ENCODE data around the gene ZMIZ1. TPM values are rescaled to one million over a fixed set of nuclear protein-coding genes. Genes with fewer than 3 reads are reported as not detected.

ZMIZ1 gene
- total RNA-seq, 6 donors from 2014 or later = 51.0 to 99.2 (median 91.8) TPM

DNA sequence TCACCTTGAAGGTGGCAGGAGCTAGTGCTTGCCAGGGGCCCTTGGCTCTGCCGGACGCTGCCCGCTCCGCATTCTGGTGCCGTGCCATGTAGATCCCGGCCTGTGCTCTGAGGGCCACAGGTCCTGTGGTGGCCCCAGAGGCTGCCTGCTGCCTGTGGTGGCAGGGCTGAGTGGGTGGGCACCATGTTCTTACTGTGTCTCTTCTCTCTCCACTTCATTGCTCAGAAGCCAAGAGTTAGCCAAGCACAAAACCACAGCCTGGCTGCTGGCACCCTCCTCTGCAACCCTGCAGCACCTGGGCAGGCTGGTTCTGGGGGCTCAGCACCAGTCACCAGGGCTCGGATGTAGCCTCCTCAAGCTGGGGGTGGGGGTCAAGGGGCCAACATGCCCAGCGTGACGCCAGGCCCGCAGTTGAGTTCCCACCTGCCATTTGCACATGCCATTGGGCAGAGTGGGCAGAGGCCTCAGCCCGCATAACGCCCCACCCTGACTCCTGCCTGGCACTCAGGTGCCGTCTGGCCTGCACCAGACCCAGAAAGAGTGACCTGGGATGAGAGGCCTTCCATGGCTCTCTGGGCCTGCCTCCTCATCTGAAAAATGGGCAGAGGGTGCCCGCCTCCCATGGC, 16.3 kb downstream of the ZMIZ1 start:
- DNase-seq = no peak
- TF ChIP-seq POLR2A (IDR thresholded peaks at IDR 0.05) = no peak
- TF ChIP-seq POLR2AphosphoS5 (IDR thresholded peaks at IDR 0.05) = no peak
- no peak for TF ChIP-seq EP300 (IDR thresholded peaks at IDR 0.05)
- TF ChIP-seq, protein P1, sequence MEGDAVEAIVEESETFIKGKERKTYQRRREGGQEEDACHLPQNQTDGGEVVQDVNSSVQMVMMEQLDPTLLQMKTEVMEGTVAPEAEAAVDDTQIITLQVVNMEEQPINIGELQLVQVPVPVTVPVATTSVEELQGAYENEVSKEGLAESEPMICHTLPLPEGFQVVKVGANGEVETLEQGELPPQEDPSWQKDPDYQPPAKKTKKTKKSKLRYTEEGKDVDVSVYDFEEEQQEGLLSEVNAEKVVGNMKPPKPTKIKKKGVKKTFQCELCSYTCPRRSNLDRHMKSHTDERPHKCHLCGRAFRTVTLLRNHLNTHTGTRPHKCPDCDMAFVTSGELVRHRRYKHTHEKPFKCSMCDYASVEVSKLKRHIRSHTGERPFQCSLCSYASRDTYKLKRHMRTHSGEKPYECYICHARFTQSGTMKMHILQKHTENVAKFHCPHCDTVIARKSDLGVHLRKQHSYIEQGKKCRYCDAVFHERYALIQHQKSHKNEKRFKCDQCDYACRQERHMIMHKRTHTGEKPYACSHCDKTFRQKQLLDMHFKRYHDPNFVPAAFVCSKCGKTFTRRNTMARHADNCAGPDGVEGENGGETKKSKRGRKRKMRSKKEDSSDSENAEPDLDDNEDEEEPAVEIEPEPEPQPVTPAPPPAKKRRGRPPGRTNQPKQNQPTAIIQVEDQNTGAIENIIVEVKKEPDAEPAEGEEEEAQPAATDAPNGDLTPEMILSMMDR (IDR thresholded peaks at IDR 0.05) = no peak
- no peaks in the 10 kb centered on the region for H3K9me3 ChIP-seq
- peaks cover 95 to 100% (median 99%) of the 10 kb centered on the region in 4 donors for H3K4me1 ChIP-seq
- no peaks in the 10 kb centered on the region for H3K27me3 ChIP-seq
- no peak for ATAC-seq (ENCODE audit: low FRiP score in 2 of 2)
- peak overlapping the region; percentile 76 to 89 (median 84) for H3K27ac ChIP-seq
- no peaks in the 10 kb centered on the region for H3K36me3 ChIP-seq
- WGBS, 2 donors = 72 to 79% methylated on average over 6 to 7 of the region's 14 CpGs
- no peak overlapping the region for H3K4me3 ChIP-seq

DNA sequence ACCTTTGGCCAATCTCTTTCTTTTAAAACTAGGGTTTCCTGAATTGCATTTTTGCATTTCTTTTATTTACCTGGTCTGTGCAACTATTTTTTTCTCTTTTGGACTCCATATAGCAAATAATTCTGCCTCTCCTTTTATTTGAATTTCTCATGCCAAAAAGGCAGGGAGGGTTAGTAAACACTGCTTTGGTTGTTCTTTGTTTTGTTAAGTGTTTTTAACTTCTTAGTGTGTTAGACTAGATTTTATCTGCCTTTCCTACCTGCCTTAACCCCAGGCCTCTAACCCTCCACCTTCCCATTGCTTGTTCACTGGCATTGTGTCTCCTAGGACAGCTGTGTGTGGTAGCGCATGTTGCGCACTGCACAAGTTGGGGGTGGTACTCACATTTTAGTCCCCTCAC, 18.1 kb downstream of the ZMIZ1 start:
- WGBS, 2 donors = 82 to 85% methylated on average over 2 of the region's 2 CpGs
- Histone ChIP-seq H3K27me3 (no peaks in the 10 kb centered on the region), H3K36me3 (no peaks in the 10 kb centered on the region), H3K4me3 (no peak overlapping the region), H3K27ac (peak overlapping the region; percentile 42 to 89 (median 72)), H3K4me1 (peaks cover 93 to 100% (median 98%) of the 10 kb centered on the region in 4 donors), H3K9me3 (no peaks in the 10 kb centered on the region)
- DNase-seq (no peak), ATAC-seq (ENCODE audit: low FRiP score in 2 of 2) (no peak)
- TF ChIP-seq POLR2A (IDR thresholded peaks at IDR 0.05) = no peak
- TF ChIP-seq EP300 (IDR thresholded peaks at IDR 0.05) = no peak
- TF ChIP-seq, protein P1 (IDR thresholded peaks at IDR 0.05) = no peak
- no peak for TF ChIP-seq POLR2AphosphoS5 (IDR thresholded peaks at IDR 0.05)

DNA sequence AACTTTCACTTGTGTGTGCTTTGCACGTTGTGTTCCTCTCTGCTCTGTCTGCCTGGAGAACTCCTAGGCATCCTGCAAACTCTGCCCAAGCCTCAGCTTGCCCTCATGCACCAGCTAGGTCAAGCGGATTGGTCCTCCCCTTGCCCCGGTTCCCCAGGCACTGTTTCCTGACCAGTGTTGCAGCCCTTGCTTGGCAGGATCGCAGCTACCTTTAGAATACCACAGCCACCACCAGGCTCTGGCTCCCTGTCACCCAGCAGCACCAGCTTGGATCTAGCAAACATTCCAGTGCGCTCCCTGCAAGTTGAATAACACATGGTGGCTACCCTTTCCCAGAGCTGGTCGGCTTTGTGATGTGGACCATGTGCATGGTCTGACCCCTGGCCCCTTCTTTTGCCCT, 19.0 kb downstream of the ZMIZ1 start:
- Histone ChIP-seq H3K27ac (peak overlapping the region; percentile 42 to 89 (median 72)), H3K9me3 (no peaks in the 10 kb centered on the region), H3K27me3 (no peaks in the 10 kb centered on the region), H3K36me3 (no peaks in the 10 kb centered on the region), H3K4me1 (peaks cover 93 to 99% (median 97%) of the 10 kb centered on the region in 4 donors), H3K4me3 (no peak overlapping the region)
- no peak for ATAC-seq (ENCODE audit: low FRiP score in 2 of 2)
- TF ChIP-seq EP300 (IDR thresholded peaks at IDR 0.05) (no peak), POLR2A (IDR thresholded peaks at IDR 0.05) (no peak), POLR2AphosphoS5 (IDR thresholded peaks at IDR 0.05) (no peak)
- TF ChIP-seq, protein P1 (IDR thresholded peaks at IDR 0.05) = no peak
- no peak for DNase-seq
- 32 to 52% methylated on average over 5 to 6 of the region's 6 CpGs for WGBS, 2 donors

DNA sequence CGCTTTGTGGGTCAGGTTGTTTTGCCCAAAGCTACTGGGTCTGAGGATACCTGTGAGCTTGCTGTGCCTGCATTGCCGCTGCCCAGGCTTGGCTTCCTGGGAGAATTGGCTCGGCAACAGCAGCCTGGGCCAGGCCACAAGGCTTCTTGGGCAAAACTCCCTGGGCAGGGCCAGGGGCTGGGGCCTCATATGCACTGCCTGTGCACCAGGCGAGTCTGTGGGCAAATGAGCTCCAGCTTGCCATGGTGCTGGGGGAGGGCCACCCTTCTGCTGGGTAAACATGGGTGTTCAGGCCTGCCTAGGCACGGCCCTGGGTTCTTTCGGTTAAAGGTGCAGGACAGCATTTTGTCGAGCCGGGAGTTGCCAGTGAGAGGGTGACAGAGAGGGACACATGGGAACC, 19.4 kb downstream of the ZMIZ1 start:
- Histone ChIP-seq H3K36me3 (no peaks in the 10 kb centered on the region), H3K4me3 (no peak overlapping the region), H3K4me1 (peaks cover 90 to 98% (median 96%) of the 10 kb centered on the region in 4 donors), H3K9me3 (no peaks in the 10 kb centered on the region), H3K27ac (peak overlapping the region; percentile 42 to 89 (median 72)), H3K27me3 (no peaks in the 10 kb centered on the region)
- DNase-seq (peak in 1 of 2 donors; percentile 78), ATAC-seq (ENCODE audit: low FRiP score in 2 of 2) (peak in 1 of 2 donors; percentile 58)
- 36% methylated on average over 7 of the region's 8 CpGs; no CpG with 5 or more reads in 1 of the 2 donors for WGBS, 2 donors
- TF ChIP-seq, protein P1 (IDR thresholded peaks at IDR 0.05) = no peak
- TF ChIP-seq EP300 (IDR thresholded peaks at IDR 0.05) (no peak), POLR2AphosphoS5 (IDR thresholded peaks at IDR 0.05) (no peak), POLR2A (IDR thresholded peaks at IDR 0.05) (peak in 1 of 4 donors; percentile 25)
